Mononuclear cell (primary cell): ENCODE measurements around the gene EZR. TPM values are rescaled to one million over a fixed set of nuclear protein-coding genes. Genes with fewer than 3 reads are reported as not detected.

Experiments used
- H3K27me3 ChIP-seq: 2 replicates; pipeline ENCODE4 v1.6.0; 2011; ENCODE audit warnings: low read length, control low read depth; ENCODE audit not compliant: insufficient read depth
- H3K4me1 ChIP-seq: 2 replicates; pipeline ENCODE4 v1.5.1; 2011; ENCODE audit warnings: mild to moderate bottlenecking, low read length, control low read depth; ENCODE audit not compliant: insufficient read depth
- H3K4me3 ChIP-seq: 2 replicates; pipeline ENCODE4 v1.5.1; 2011; ENCODE audit warnings: mild to moderate bottlenecking, low read length, moderate library complexity
- H3K9me3 ChIP-seq: 2 replicates; pipeline ENCODE4 v1.5.1; 2011; ENCODE audit warnings: low read depth, mild to moderate bottlenecking, control low read depth, low read length
- total RNA-seq: library from RNA; depleted of rRNA; stranded (reverse); fragments of >200 nt; gene quantifications from one replicate; pipeline ENCODE4 v1.2.3, GENCODE V29; 2012

The EZR gene
- total RNA-seq, 1 donor, result 165 TPM

- no peak overlapping the region for H3K4me3 ChIP-seq
- no peaks in the 10 kb centered on the region for H3K9me3 ChIP-seq
- no peaks in the 10 kb centered on the region for H3K4me1 ChIP-seq
- H3K27me3 ChIP-seq, result no peaks in the 10 kb centered on the region
These were observed 36.1 kb downstream of the EZR start for GRCh38 chr6:158783167-158783450.

- Histone ChIP-seq H3K9me3 (no peaks in the 10 kb centered on the region), H3K4me3 (no peak overlapping the region), H3K27me3 (no peaks in the 10 kb centered on the region), H3K4me1 (no peaks in the 10 kb centered on the region)
These were observed 36.6 kb downstream of the EZR start for GRCh38 chr6:158782432-158783166.

- no peaks in the 10 kb centered on the region for H3K4me1 ChIP-seq
- H3K9me3 ChIP-seq, result no peaks in the 10 kb centered on the region
- H3K27me3 ChIP-seq, result no peaks in the 10 kb centered on the region
- no peak overlapping the region for H3K4me3 ChIP-seq
These were observed 37.3 kb downstream of the EZR start for GRCh38 chr6:158781692-158782373.

- no peaks in the 10 kb centered on the region for H3K4me1 ChIP-seq
- H3K27me3 ChIP-seq, result no peaks in the 10 kb centered on the region
- H3K9me3 ChIP-seq, result no peaks in the 10 kb centered on the region
- H3K4me3 ChIP-seq, result no peak overlapping the region
These were observed 38.0 kb downstream of the EZR start for GRCh38 chr6:158780988-158781691.

- Histone ChIP-seq H3K9me3 (no peaks in the 10 kb centered on the region), H3K4me3 (no peak overlapping the region), H3K27me3 (no peaks in the 10 kb centered on the region), H3K4me1 (no peaks in the 10 kb centered on the region)
These were observed 38.8 kb downstream of the EZR start for GRCh38 chr6:158780246-158780884.

- H3K4me3 ChIP-seq, result no peak overlapping the region
- H3K27me3 ChIP-seq, result no peaks in the 10 kb centered on the region
- peaks cover 6% of the 10 kb centered on the region for H3K4me1 ChIP-seq
- H3K9me3 ChIP-seq, result no peaks in the 10 kb centered on the region
These were observed 41.1 kb downstream of the EZR start for GRCh38 chr6:158778005-158778527.

GRCh38 chr6:158777510-158777909 lies 41.7 kb downstream of the EZR start:
- Histone ChIP-seq H3K9me3 (no peaks in the 10 kb centered on the region), H3K4me1 (peaks cover 12% of the 10 kb centered on the region), H3K27me3 (no peaks in the 10 kb centered on the region), H3K4me3 (no peak overlapping the region)

- peaks cover 18% of the 10 kb centered on the region for H3K4me1 ChIP-seq
- H3K27me3 ChIP-seq, result no peaks in the 10 kb centered on the region
- no peak overlapping the region for H3K4me3 ChIP-seq
- H3K9me3 ChIP-seq, result no peaks in the 10 kb centered on the region
These were observed 42.4 kb downstream of the EZR start for GRCh38 chr6:158776737-158777136.

- H3K4me3 ChIP-seq, result no peak overlapping the region
- no peaks in the 10 kb centered on the region for H3K9me3 ChIP-seq
- H3K27me3 ChIP-seq, result no peaks in the 10 kb centered on the region
- peaks cover 21% of the 10 kb centered on the region for H3K4me1 ChIP-seq
These were observed 43.3 kb downstream of the EZR start for GRCh38 chr6:158775832-158776231.

GRCh38 chr6:158774717-158775449 lies 44.3 kb downstream of the EZR start:
- Histone ChIP-seq H3K9me3 (no peaks in the 10 kb centered on the region), H3K4me3 (no peak overlapping the region), H3K4me1 (peaks cover 22% of the 10 kb centered on the region), H3K27me3 (no peaks in the 10 kb centered on the region)

GRCh38 chr6:158773581-158774449 lies 45.4 kb downstream of the EZR start:
- no peaks in the 10 kb centered on the region for H3K9me3 ChIP-seq
- peaks cover 22% of the 10 kb centered on the region for H3K4me1 ChIP-seq
- no peak overlapping the region for H3K4me3 ChIP-seq
- no peaks in the 10 kb centered on the region for H3K27me3 ChIP-seq

GRCh38 chr6:158772851-158773371 lies 46.3 kb downstream of the EZR start:
- no peaks in the 10 kb centered on the region for H3K27me3 ChIP-seq
- no peak overlapping the region for H3K4me3 ChIP-seq
- no peaks in the 10 kb centered on the region for H3K9me3 ChIP-seq
- peaks cover 22% of the 10 kb centered on the region for H3K4me1 ChIP-seq

GRCh38 chr6:158772172-158772571 lies 47.0 kb downstream of the EZR start:
- Histone ChIP-seq H3K9me3 (no peaks in the 10 kb centered on the region), H3K4me1 (peaks cover 22% of the 10 kb centered on the region), H3K4me3 (no peak overlapping the region), H3K27me3 (no peaks in the 10 kb centered on the region)
